ENCODE data around the gene IL3RA. TPM values are rescaled to one million over a fixed set of nuclear protein-coding genes. Genes with fewer than 3 reads are reported as not detected.

The IL3RA gene
- total and polyA plus RNA-seq, 2 of the 8 experiments (the other 6 are each of a cell fraction or from before 2014, with no cell fraction given) = 0.11 TPM; not detected in 1

- no peak for TF ChIP-seq CHD7 (IDR thresholded peaks at IDR 0.05; ENCODE audit: insufficient replicate concordance, low read length)
- peak in 1 of 2 experiments; percentile 41; a peak in 1 of 4 replicates for TF ChIP-seq SIN3A (conservative IDR thresholded peaks at IDR 0.05 in 1 of 2, IDR thresholded peaks at IDR 0.05 in 1 of 2; ENCODE audit: low read depth in 1 of 2, low read length in 2 of 2)
Observed at GRCh38 chrX:1389181-1389992, 52.8 kb downstream of the IL3RA start (continued).

Measured in H1 (cell line).